ENCODE data around the gene BABAM2.
"Not testable (repeated sequence)": the region's sequence is repeated elsewhere in the genome, so short reads cannot be mapped to it uniquely, and the experiment has no call there.

GRCh38 chr2:27882584-27882922, 8.0 kb upstream of the BABAM2 start:
- not testable (repeated sequence) for TF ChIP-seq ARNT (IDR thresholded peaks at IDR 0.05); FOXK2 (IDR thresholded peaks at IDR 0.05); FOXM1 (IDR thresholded peaks at IDR 0.05; ENCODE audit: borderline replicate concordance)

Data from HEK293T (cell line).